GM19397 (cell line): ENCODE data around the gene OXER1.
"Not testable (repeated sequence)": the region's sequence is repeated elsewhere in the genome, so short reads cannot be mapped to it uniquely, and the experiment has no call there.

Source experiments
- ATAC-seq: cut with Tn5 transposase; IDR thresholded peaks from one replicate; pipeline ENCODE4 v1.9.1; 2021; ENCODE audit warnings: mild to moderate bottlenecking, moderate library complexity; ENCODE audit not compliant: unreplicated experiment

OXER1 gene

GRCh38 chr2:42754021-42754775 lies 9.7 kb downstream of the OXER1 start:
- peak; percentile 63 for ATAC-seq

- ATAC-seq = no peak
These were observed 10.8 kb downstream of the OXER1 start for GRCh38 chr2:42752816-42753813.

- ATAC-seq = peak; percentile 36
These were observed 11.6 kb downstream of the OXER1 start for GRCh38 chr2:42752314-42752713.

- ATAC-seq = no peak
These were observed 15.1 kb downstream of the OXER1 start for GRCh38 chr2:42748840-42749239.

GRCh38 chr2:42747422-42747821 lies 16.5 kb downstream of the OXER1 start:
- no peak for ATAC-seq

GRCh38 chr2:42744545-42745082 lies 19.3 kb downstream of the OXER1 start:
- ATAC-seq = no peak

- no peak for ATAC-seq
These were observed 20.3 kb downstream of the OXER1 start for GRCh38 chr2:42743659-42743990.

GRCh38 chr2:42742740-42743658 lies 20.9 kb downstream of the OXER1 start:
- no peak for ATAC-seq

- ATAC-seq = no peak
These were observed 22.8 kb downstream of the OXER1 start for GRCh38 chr2:42741140-42741539.

GRCh38 chr2:42736598-42737322 lies 27.2 kb downstream of the OXER1 start:
- ATAC-seq = no peak

GRCh38 chr2:42733852-42734251 lies 30.1 kb downstream of the OXER1 start:
- no peak for ATAC-seq

GRCh38 chr2:42731316-42731715 lies 32.6 kb downstream of the OXER1 start:
- not testable (repeated sequence) for ATAC-seq

- ATAC-seq = no peak
These were observed 37.3 kb downstream of the OXER1 start for GRCh38 chr2:42726680-42727079.

- ATAC-seq = no peak
These were observed 38.3 kb downstream of the OXER1 start for GRCh38 chr2:42725657-42726056.

- no peak for ATAC-seq
These were observed 39.0 kb downstream of the OXER1 start for GRCh38 chr2:42724886-42725285.

- ATAC-seq = no peak
These were observed 40.5 kb downstream of the OXER1 start for GRCh38 chr2:42723465-42723864.

GRCh38 chr2:42722320-42723190 lies 41.4 kb downstream of the OXER1 start:
- ATAC-seq = peak; percentile 95

GRCh38 chr2:42721898-42722297 lies 42.0 kb downstream of the OXER1 start:
- no peak for ATAC-seq

GRCh38 chr2:42714686-42715085 lies 49.2 kb downstream of the OXER1 start:
- ATAC-seq = no peak
